Measurements from ENCODE around the gene VENTX. TPM values are rescaled to one million over a fixed set of nuclear protein-coding genes. Genes with fewer than 3 reads are reported as not detected.

Gene VENTX
- total RNA-seq, 4 donors from 2014 or later, result 0.13 to 0.95 (median 0.82) TPM; not detected in 1

- WGBS, 2 donors, result 46 to 100% methylated on average over 2 to 12 of the region's 14 CpGs
- H3K9me3 ChIP-seq, result no peaks in the 10 kb centered on the region
- no peak overlapping the region for H3K27ac ChIP-seq
- H3K4me3 ChIP-seq, result no peak overlapping the region
- no peaks in the 10 kb centered on the region for H3K4me1 ChIP-seq
- H3K36me3 ChIP-seq, result no peaks in the 10 kb centered on the region
- intact Hi-C loops (cut with DNase I), result no loop called here
- peaks cover 0 to 78% (median 5%) of the 10 kb centered on the region in 4 donors for H3K27me3 ChIP-seq
- DNase-seq, result no peak
- TF ChIP-seq POLR2A (IDR thresholded peaks at IDR 0.05) (no peak), CTCF (IDR thresholded peaks at IDR 0.05) (no peak)
These were observed 13.6 kb upstream of the VENTX start for GRCh38 chr10:133224076-133224475.

- H3K4me1 ChIP-seq, result peaks cover 0 to 5% (median 3%) of the 10 kb centered on the region in 3 donors
- no peak for DNase-seq
- H3K27me3 ChIP-seq, result peaks cover 3 to 78% (median 7%) of the 10 kb centered on the region in 4 donors
- H3K4me3 ChIP-seq, result no peak overlapping the region
- no peaks in the 10 kb centered on the region for H3K9me3 ChIP-seq
- no peaks in the 10 kb centered on the region for H3K36me3 ChIP-seq
- intact Hi-C loops (cut with DNase I), result no loop called here
- TF ChIP-seq CTCF (IDR thresholded peaks at IDR 0.05) (no peak), POLR2A (IDR thresholded peaks at IDR 0.05) (no peak)
- H3K27ac ChIP-seq, result no peak overlapping the region
- 71 to 80% methylated on average over 19 to 21 of the region's 25 CpGs for WGBS, 2 donors
These were observed 12.8 kb upstream of the VENTX start for GRCh38 chr10:133224756-133225372.

- 23 to 86% methylated on average over 8 to 9 of the region's 23 CpGs for WGBS, 2 donors
- intact Hi-C loops (cut with DNase I), result no loop called here
- DNase-seq, result no peak
- peaks cover 0 to 12% (median 11%) of the 10 kb centered on the region in 3 donors for H3K4me1 ChIP-seq
- peaks cover 4 to 80% (median 7%) of the 10 kb centered on the region in 4 donors for H3K27me3 ChIP-seq
- H3K4me3 ChIP-seq, result no peak overlapping the region
- no peaks in the 10 kb centered on the region for H3K36me3 ChIP-seq
- no peaks in the 10 kb centered on the region for H3K9me3 ChIP-seq
- TF ChIP-seq POLR2A (IDR thresholded peaks at IDR 0.05), result no peak
- TF ChIP-seq CTCF (IDR thresholded peaks at IDR 0.05), result no peak
- H3K27ac ChIP-seq, result no peak overlapping the region
These were observed 11.9 kb upstream of the VENTX start for GRCh38 chr10:133225707-133226191.

- H3K9me3 ChIP-seq, result no peaks in the 10 kb centered on the region
- H3K4me3 ChIP-seq, result no peak overlapping the region
- H3K36me3 ChIP-seq, result no peaks in the 10 kb centered on the region
- no peak for DNase-seq
- intact Hi-C loops (cut with DNase I), result no loop called here
- peaks cover 4 to 80% (median 7%) of the 10 kb centered on the region in 4 donors for H3K27me3 ChIP-seq
- H3K4me1 ChIP-seq, result peaks cover 0 to 17% (median 16%) of the 10 kb centered on the region in 3 donors
- no peak overlapping the region for H3K27ac ChIP-seq
- TF ChIP-seq POLR2A (IDR thresholded peaks at IDR 0.05) (no peak), CTCF (IDR thresholded peaks at IDR 0.05) (peak in 1 of 6 experiments; percentile 6)
- WGBS, 2 donors, result 83 to 88% methylated on average over 6 to 8 of the region's 30 CpGs
These were observed 11.3 kb upstream of the VENTX start for GRCh38 chr10:133226251-133226808.

- TF ChIP-seq CTCF (IDR thresholded peaks at IDR 0.05) (no peak), POLR2A (IDR thresholded peaks at IDR 0.05) (no peak)
- peaks cover 4 to 85% (median 12%) of the 10 kb centered on the region in 4 donors for H3K27me3 ChIP-seq
These were observed 10.4 kb upstream of the VENTX start for GRCh38 chr10:133227256-133227655.

More at GRCh38 chr10:133227256-133227655, 10.4 kb upstream of the VENTX start:
- Histone ChIP-seq H3K36me3 (no peaks in the 10 kb centered on the region), H3K27ac (no peak overlapping the region), H3K9me3 (no peaks in the 10 kb centered on the region), H3K4me1 (peaks cover 0 to 17% (median 16%) of the 10 kb centered on the region in 3 donors), H3K4me3 (no peak overlapping the region)
- intact Hi-C loops (cut with DNase I), result no loop called here
- WGBS, 2 donors, result 84 to 87% methylated on average over 15 to 18 of the region's 21 CpGs
- DNase-seq, result no peak
